SK-N-SH treated with all-trans-retinoic acid at 6 μM for 48 hours (cell line): ENCODE data around the gene RBM12.

ENCODE experiments used
- ATAC-seq: fragments of 200-7000 bp; cut with Tn5 transposase; 3 replicates; pipeline ENCODE4 v1.9.1; 2020; ENCODE audit warnings: mild to moderate bottlenecking, moderate library complexity
- ARNTL ChIP-seq: fragments of 450-650 bp; formaldehyde crosslinking; IDR thresholded peaks from 2 replicates; pipeline ENCODE4 v1.5.0; 2020; ENCODE audit warnings: low read depth, mild to moderate bottlenecking, moderate library complexity, borderline replicate concordance
- BACH2 ChIP-seq: fragments of 250-450 bp; sonication (Bioruptor Pico); IDR thresholded peaks from 2 replicates; pipeline ENCODE4 v1.9.0; 2021; ENCODE audit warnings: mild to moderate bottlenecking, borderline replicate concordance
- CSRNP3 ChIP-seq: fragments of 250-450 bp; sonication (Bioruptor Pico); IDR thresholded peaks from 2 replicates; pipeline ENCODE4 v1.5.1; 2021; ENCODE audit warnings: mild to moderate bottlenecking, moderate library complexity
- ESRRG ChIP-seq: fragments of 250-450 bp; sonication (Bioruptor Pico); IDR thresholded peaks from 2 replicates; pipeline ENCODE4 v1.6.1; 2021; ENCODE audit warnings: mild to moderate bottlenecking
- GLIS3 ChIP-seq: fragments of 250-450 bp; sonication (Bioruptor Pico); IDR thresholded peaks from 2 replicates; pipeline ENCODE4 v1.5.0; 2020; ENCODE audit warnings: mild to moderate bottlenecking, moderate library complexity
- ISL1 ChIP-seq: fragments of 250-450 bp; sonication (Bioruptor Pico); IDR thresholded peaks from 2 replicates; pipeline ENCODE4 v2.1.2; 2022; ENCODE audit warnings: mild to moderate bottlenecking, moderate library complexity
- OSR1 ChIP-seq: fragments of 250-450 bp; sonication (Bioruptor Pico); IDR thresholded peaks from 2 replicates; pipeline ENCODE4 v1.8.0; 2022; ENCODE audit warnings: moderate library complexity, mild to moderate bottlenecking, inconsistent platforms
- POU6F1 ChIP-seq: fragments of 250-450 bp; sonication (Bioruptor Pico); IDR thresholded peaks from 2 replicates; pipeline ENCODE4 v1.8.0; 2021; ENCODE audit warnings: low read depth, mild to moderate bottlenecking, moderate library complexity, borderline replicate concordance
- RARB ChIP-seq: fragments of 250-450 bp; sonication (Bioruptor Pico); IDR thresholded peaks from 2 replicates; pipeline ENCODE4 v1.8.0; 2021; ENCODE audit warnings: mild to moderate bottlenecking, moderate library complexity
- SNAI2 ChIP-seq: fragments of 250-450 bp; sonication (Bioruptor Pico); IDR thresholded peaks from 2 replicates; pipeline ENCODE4 v1.5.0; 2020; ENCODE audit warnings: mild to moderate bottlenecking, moderate library complexity
- TOX ChIP-seq: fragments of 250-450 bp; sonication (Bioruptor Pico); IDR thresholded peaks from 2 replicates; pipeline ENCODE4 v1.8.0; 2021; ENCODE audit warnings: mild to moderate bottlenecking, moderate library complexity, borderline replicate concordance
- ZC3H10 ChIP-seq: fragments of 250-450 bp; sonication (Bioruptor Pico); IDR thresholded peaks from 2 replicates; pipeline ENCODE4 v1.5.1; 2021; ENCODE audit warnings: mild to moderate bottlenecking, moderate library complexity
- ZFP3 ChIP-seq: fragments of 250-450 bp; sonication (Bioruptor Pico); IDR thresholded peaks from 2 replicates; pipeline ENCODE4 v1.5.0; 2020; ENCODE audit warnings: mild to moderate bottlenecking, moderate library complexity
- ZFP30 ChIP-seq: fragments of 450-650 bp; formaldehyde crosslinking; IDR thresholded peaks from 2 replicates; pipeline ENCODE4 v1.5.0; 2022; ENCODE audit warnings: mild to moderate bottlenecking, moderate library complexity
- ZNF565 ChIP-seq: fragments of 450-650 bp; formaldehyde crosslinking; conservative IDR thresholded peaks from 2 replicates; pipeline ENCODE4 v1.5.0; 2020; ENCODE audit warnings: low read depth, mild to moderate bottlenecking, moderate library complexity
- ZNF70 ChIP-seq: fragments of 450-650 bp; formaldehyde crosslinking; IDR thresholded peaks from 2 replicates; pipeline ENCODE4 v1.5.0; 2020; ENCODE audit warnings: mild to moderate bottlenecking, moderate library complexity
- TF ChIP-seq, protein P1 (sequence below): fragments of 250-450 bp; sonication (Bioruptor Pico); IDR thresholded peaks from 2 replicates; pipeline ENCODE4 v1.5.1; 2020; ENCODE audit warnings: low read depth, mild to moderate bottlenecking, moderate library complexity
- TF ChIP-seq, protein P2 (sequence below): fragments of 250-450 bp; sonication (Bioruptor Pico); IDR thresholded peaks from 2 replicates; pipeline ENCODE4 v1.8.0; 2020; ENCODE audit warnings: mild to moderate bottlenecking, moderate library complexity, borderline replicate concordance
- TF ChIP-seq, protein P3 (sequence below): fragments of 250-450 bp; sonication (Bioruptor Pico); IDR thresholded peaks from 2 replicates; pipeline ENCODE4 v1.5.0; 2020; ENCODE audit warnings: mild to moderate bottlenecking, moderate library complexity

The RBM12 gene

GRCh38 chr20:35653893-35654292, 10.8 kb downstream of the RBM12 start:
- ATAC-seq: no peak
- TF ChIP-seq GLIS3: no peak
- no peak for TF ChIP-seq ZFP30 (CRISPR knock-in tag)
- TF ChIP-seq BACH2 (CRISPR knock-in tag): no peak
- TF ChIP-seq, protein P1, sequence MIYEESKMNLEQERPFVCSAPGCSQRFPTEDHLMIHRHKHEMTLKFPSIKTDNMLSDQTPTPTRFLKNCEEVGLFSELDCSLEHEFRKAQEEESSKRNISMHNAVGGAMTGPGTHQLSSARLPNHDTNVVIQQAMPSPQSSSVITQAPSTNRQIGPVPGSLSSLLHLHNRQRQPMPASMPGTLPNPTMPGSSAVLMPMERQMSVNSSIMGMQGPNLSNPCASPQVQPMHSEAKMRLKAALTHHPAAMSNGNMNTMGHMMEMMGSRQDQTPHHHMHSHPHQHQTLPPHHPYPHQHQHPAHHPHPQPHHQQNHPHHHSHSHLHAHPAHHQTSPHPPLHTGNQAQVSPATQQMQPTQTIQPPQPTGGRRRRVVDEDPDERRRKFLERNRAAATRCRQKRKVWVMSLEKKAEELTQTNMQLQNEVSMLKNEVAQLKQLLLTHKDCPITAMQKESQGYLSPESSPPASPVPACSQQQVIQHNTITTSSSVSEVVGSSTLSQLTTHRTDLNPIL: no peak
- TF ChIP-seq, protein P2, sequence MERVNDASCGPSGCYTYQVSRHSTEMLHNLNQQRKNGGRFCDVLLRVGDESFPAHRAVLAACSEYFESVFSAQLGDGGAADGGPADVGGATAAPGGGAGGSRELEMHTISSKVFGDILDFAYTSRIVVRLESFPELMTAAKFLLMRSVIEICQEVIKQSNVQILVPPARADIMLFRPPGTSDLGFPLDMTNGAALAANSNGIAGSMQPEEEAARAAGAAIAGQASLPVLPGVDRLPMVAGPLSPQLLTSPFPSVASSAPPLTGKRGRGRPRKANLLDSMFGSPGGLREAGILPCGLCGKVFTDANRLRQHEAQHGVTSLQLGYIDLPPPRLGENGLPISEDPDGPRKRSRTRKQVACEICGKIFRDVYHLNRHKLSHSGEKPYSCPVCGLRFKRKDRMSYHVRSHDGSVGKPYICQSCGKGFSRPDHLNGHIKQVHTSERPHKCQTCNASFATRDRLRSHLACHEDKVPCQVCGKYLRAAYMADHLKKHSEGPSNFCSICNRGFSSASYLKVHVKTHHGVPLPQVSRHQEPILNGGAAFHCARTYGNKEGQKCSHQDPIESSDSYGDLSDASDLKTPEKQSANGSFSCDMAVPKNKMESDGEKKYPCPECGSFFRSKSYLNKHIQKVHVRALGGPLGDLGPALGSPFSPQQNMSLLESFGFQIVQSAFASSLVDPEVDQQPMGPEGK (CRISPR knock-in tag): no peak
- no peak for TF ChIP-seq ZC3H10 (CRISPR knock-in tag)
- no peak for TF ChIP-seq ZNF565 (CRISPR knock-in tag)

GRCh38 chr20:35653430-35653734, 11.3 kb downstream of the RBM12 start:
- TF ChIP-seq ZNF70: no peak
- TF ChIP-seq BACH2 (CRISPR knock-in tag): no peak
- TF ChIP-seq, protein P3, sequence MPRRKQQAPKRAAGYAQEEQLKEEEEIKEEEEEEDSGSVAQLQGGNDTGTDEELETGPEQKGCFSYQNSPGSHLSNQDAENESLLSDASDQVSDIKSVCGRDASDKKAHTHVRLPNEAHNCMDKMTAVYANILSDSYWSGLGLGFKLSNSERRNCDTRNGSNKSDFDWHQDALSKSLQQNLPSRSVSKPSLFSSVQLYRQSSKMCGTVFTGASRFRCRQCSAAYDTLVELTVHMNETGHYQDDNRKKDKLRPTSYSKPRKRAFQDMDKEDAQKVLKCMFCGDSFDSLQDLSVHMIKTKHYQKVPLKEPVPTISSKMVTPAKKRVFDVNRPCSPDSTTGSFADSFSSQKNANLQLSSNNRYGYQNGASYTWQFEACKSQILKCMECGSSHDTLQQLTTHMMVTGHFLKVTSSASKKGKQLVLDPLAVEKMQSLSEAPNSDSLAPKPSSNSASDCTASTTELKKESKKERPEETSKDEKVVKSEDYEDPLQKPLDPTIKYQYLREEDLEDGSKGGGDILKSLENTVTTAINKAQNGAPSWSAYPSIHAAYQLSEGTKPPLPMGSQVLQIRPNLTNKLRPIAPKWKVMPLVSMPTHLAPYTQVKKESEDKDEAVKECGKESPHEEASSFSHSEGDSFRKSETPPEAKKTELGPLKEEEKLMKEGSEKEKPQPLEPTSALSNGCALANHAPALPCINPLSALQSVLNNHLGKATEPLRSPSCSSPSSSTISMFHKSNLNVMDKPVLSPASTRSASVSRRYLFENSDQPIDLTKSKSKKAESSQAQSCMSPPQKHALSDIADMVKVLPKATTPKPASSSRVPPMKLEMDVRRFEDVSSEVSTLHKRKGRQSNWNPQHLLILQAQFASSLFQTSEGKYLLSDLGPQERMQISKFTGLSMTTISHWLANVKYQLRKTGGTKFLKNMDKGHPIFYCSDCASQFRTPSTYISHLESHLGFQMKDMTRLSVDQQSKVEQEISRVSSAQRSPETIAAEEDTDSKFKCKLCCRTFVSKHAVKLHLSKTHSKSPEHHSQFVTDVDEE (CRISPR knock-in tag): no peak
- no peak for TF ChIP-seq ZFP3 (CRISPR knock-in tag)
- TF ChIP-seq ESRRG (CRISPR knock-in tag): no peak
- TF ChIP-seq, protein P2 (CRISPR knock-in tag): no peak
- TF ChIP-seq, protein P1: no peak
- no peak for TF ChIP-seq POU6F1 (CRISPR knock-in tag)
- no peak for TF ChIP-seq GLIS3
- no peak for TF ChIP-seq ZC3H10 (CRISPR knock-in tag)
- TF ChIP-seq ZNF565 (CRISPR knock-in tag): no peak
- no peak for TF ChIP-seq CSRNP3
- no peak for TF ChIP-seq ARNTL (CRISPR knock-in tag)
- TF ChIP-seq ZFP30 (CRISPR knock-in tag): no peak
- no peak for TF ChIP-seq RARB (CRISPR knock-in tag)
- TF ChIP-seq OSR1: no peak
- no peak for TF ChIP-seq SNAI2
- TF ChIP-seq ISL1 (CRISPR knock-in tag): no peak
- no peak for TF ChIP-seq TOX (CRISPR knock-in tag)
- no peak for ATAC-seq
